Bronchial smooth muscle cell (primary cell): ENCODE data around the gene UQCRC1. TPM values are rescaled to one million over a fixed set of nuclear protein-coding genes. Genes with fewer than 3 reads are reported as not detected.

ENCODE experiments used
- total RNA-seq: library from RNA; depleted of rRNA; stranded (reverse); fragments of >200 nt; gene quantifications from 2 replicates; pipeline ENCODE4 v1.2.1, GENCODE V29; 2014

Gene UQCRC1
- 294 and 307 TPM in 2 replicates for total RNA-seq

GRCh38 chr3:48609088-48610005, at the start of gene UQCRC1:
UQCRC1 (minus strand) TSS chr3:48609646; CDS start chr3:48609620, 26 bp downstream.

GRCh38 chr3:48635222-48636021, 26.0 kb upstream of the UQCRC1 start, which contains the start of gene SLC26A6:
SLC26A6 (minus strand) TSS chr3:48635461; CDS start chr3:48635393, 68 bp downstream.

GRCh38 chr3:48621461-48621869, 12.0 kb upstream of the UQCRC1 start, which contains the start of gene TMEM89:
TMEM89 (minus strand) TSS chr3:48621769; CDS start chr3:48621756, 13 bp downstream.

GRCh38 chr3:48595075-48595525, 14.3 kb downstream of the UQCRC1 start, which contains the start of gene COL7A1:
COL7A1 (minus strand) TSS chr3:48595329; CDS start chr3:48595159, 170 bp downstream.

GRCh38 chr3:48563382-48563918, 46.0 kb downstream of the UQCRC1 start, which contains the start of gene UCN2:
UCN2 (minus strand) TSS chr3:48563781; CDS start chr3:48563124, 657 bp downstream.

GRCh38 chr3:48556796-48557626, 52.4 kb downstream of the UQCRC1 start, which contains the start of gene PFKFB4:
PFKFB4 (minus strand) TSS chr3:48556803; CDS start chr3:48556777, 26 bp downstream.

Other genes with a start within 250 kb of the UQCRC1 start
- gene FBXW12, start 237.4 kb downstream of the UQCRC1 start, total RNA-seq = not detected in 2 replicates
- 42.6 and 57.5 TPM in 2 replicates for gene PLXNB1, start 179.6 kb downstream of the UQCRC1 start, total RNA-seq
- gene CCDC51, start 169.5 kb downstream of the UQCRC1 start, total RNA-seq = 36.0 and 43.8 TPM in 2 replicates
- gene TMA7, start 169.4 kb downstream of the UQCRC1 start, total RNA-seq = 256 and 553 TPM in 2 replicates
- gene ATRIP, start 162.9 kb downstream of the UQCRC1 start, total RNA-seq = 3.3 and 3.6 TPM in 2 replicates
- 91.1 and 113 TPM in 2 replicates for gene SHISA5, start 105.5 kb downstream of the UQCRC1 start, total RNA-seq
- 4.9 and 5.7 TPM in 2 replicates for gene PFKFB4, start 52.8 kb downstream of the UQCRC1 start, total RNA-seq
- 0.32 and 0.34 TPM in 2 replicates for gene UCN2, start 45.9 kb downstream of the UQCRC1 start, total RNA-seq
- 27.0 and 27.6 TPM in 2 replicates for gene COL7A1, start 14.3 kb downstream of the UQCRC1 start, total RNA-seq
- gene TMEM89, start 12.1 kb upstream of the UQCRC1 start, total RNA-seq = not detected in 2 replicates
- gene SLC26A6, start 25.8 kb upstream of the UQCRC1 start, total RNA-seq = 16.7 and 18.5 TPM in 2 replicates
- 0.52 and 1.1 TPM in 2 replicates for gene CELSR3, start 53.2 kb upstream of the UQCRC1 start, total RNA-seq
- gene NCKIPSD, start 76.3 kb upstream of the UQCRC1 start, total RNA-seq = 8.4 and 9.4 TPM in 2 replicates
- 55.3 and 61.5 TPM in 2 replicates for gene IP6K2, start 107.6 kb upstream of the UQCRC1 start, total RNA-seq
- 19.2 and 23.5 TPM in 2 replicates for gene PRKAR2A, start 238.2 kb upstream of the UQCRC1 start, total RNA-seq